ENCODE measurements around the gene FAM240A.
"Not testable (repeated sequence)": the region's sequence is repeated elsewhere in the genome, so short reads cannot be mapped to it uniquely, and the experiment has no call there.

Gene FAM240A

GRCh38 chr3:46612324-46612723, at the start of gene FAM240A:
FAM240A (plus strand) TSS chr3:46612525; CDS start chr3:46612684, 159 bp downstream.
- DNase-seq: no peak

GRCh38 chr3:46564190-46565021, 47.9 kb upstream of the FAM240A start:
- no peak for DNase-seq

- no peak for DNase-seq
Observed at GRCh38 chr3:46565077-46565476, 47.2 kb upstream of the FAM240A start.

- DNase-seq: no peak
Observed at GRCh38 chr3:46565607-46566039, 46.7 kb upstream of the FAM240A start.

GRCh38 chr3:46566040-46566641, 46.2 kb upstream of the FAM240A start, which contains the start of gene LRRC2:
LRRC2 (minus strand) TSS chr3:46566302; CDS start chr3:46551591, 14,711 bp downstream.
- DNase-seq: no peak

- no peak for DNase-seq
Observed at GRCh38 chr3:46571684-46572083, 40.6 kb upstream of the FAM240A start.

GRCh38 chr3:46573701-46574100, 38.6 kb upstream of the FAM240A start:
- no peak for DNase-seq

GRCh38 chr3:46574243-46574646, 38.1 kb upstream of the FAM240A start:
- no peak for DNase-seq

- DNase-seq: no peak
Observed at GRCh38 chr3:46574881-46575576, 37.3 kb upstream of the FAM240A start.

GRCh38 chr3:46575577-46576222, 36.6 kb upstream of the FAM240A start:
- DNase-seq: no peak

GRCh38 chr3:46576386-46576785, 35.9 kb upstream of the FAM240A start:
- no peak for DNase-seq

- no peak for DNase-seq
Observed at GRCh38 chr3:46576879-46577278, 35.4 kb upstream of the FAM240A start.

- not testable (repeated sequence) for DNase-seq
Observed at GRCh38 chr3:46577580-46578249, 34.6 kb upstream of the FAM240A start.

GRCh38 chr3:46578973-46579755, 33.2 kb upstream of the FAM240A start:
- DNase-seq: no peak

GRCh38 chr3:46579756-46580286, 32.5 kb upstream of the FAM240A start:
- DNase-seq: no peak

- no peak for DNase-seq
Observed at GRCh38 chr3:46580675-46581074, 31.6 kb upstream of the FAM240A start.

- no peak for DNase-seq
Observed at GRCh38 chr3:46584598-46585467, 27.5 kb upstream of the FAM240A start.

GRCh38 chr3:46585799-46586693, 26.3 kb upstream of the FAM240A start:
- no peak for DNase-seq

GRCh38 chr3:46586738-46587246, 25.5 kb upstream of the FAM240A start:
- DNase-seq: no peak

Measured in DMS79 treated with DMSO at 0.1 percent for 48 hours (cell line).